HG02970 (cell line): ENCODE measurements around the gene HSD17B8.

Source experiments
- ATAC-seq: cut with Tn5 transposase; IDR thresholded peaks from one replicate; pipeline ENCODE4 v1.9.1; 2021; ENCODE audit warnings: mild to moderate bottlenecking, moderate library complexity, moderate number of reproducible peaks; ENCODE audit not compliant: unreplicated experiment, low FRiP score

HSD17B8 gene

DNA sequence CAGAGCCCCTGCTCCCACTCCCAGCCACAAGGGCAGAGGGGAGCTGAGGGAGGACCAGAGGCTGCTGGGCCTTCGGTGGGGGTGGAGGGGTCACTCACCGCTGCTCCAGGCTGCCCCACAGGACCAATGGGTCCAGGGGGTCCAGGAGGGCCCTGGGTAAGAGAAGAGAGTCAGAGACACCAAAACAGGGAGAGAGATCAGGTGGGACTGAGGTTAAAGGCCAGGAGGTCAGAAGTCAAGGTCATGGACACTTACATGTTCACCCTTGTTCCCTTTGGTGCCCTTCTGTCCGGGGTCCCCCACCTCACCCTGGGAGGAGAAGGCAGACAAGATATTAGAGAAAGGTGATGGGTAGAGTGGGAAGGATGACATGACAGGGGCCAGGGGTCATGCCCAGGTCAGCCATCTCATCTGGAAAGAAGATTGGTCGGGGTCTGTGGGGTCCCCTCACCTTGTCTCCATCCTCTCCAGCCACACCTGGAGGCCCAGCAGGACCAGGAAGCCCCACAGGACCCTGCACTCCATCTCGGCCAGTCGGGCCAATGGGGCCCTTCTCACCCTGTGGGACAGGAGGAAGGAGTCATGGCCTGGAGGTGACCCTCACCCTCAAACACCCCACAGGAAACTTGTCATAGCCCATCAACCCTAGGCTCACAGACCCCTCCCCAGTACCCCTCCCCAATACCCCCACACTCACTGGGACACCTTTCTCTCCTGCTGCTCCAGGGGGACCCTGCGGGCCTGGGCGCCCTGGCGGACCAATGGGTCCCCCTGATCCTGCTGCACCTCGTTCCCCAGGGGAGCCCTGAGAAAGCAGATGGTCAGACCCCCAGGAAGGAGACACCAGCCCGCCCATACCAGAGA lies 33.2 kb upstream of the HSD17B8 start:
- ATAC-seq = no peak

GRCh38 chr6:33171880-33172687 lies 32.4 kb upstream of the HSD17B8 start:
- no peak for ATAC-seq

DNA sequence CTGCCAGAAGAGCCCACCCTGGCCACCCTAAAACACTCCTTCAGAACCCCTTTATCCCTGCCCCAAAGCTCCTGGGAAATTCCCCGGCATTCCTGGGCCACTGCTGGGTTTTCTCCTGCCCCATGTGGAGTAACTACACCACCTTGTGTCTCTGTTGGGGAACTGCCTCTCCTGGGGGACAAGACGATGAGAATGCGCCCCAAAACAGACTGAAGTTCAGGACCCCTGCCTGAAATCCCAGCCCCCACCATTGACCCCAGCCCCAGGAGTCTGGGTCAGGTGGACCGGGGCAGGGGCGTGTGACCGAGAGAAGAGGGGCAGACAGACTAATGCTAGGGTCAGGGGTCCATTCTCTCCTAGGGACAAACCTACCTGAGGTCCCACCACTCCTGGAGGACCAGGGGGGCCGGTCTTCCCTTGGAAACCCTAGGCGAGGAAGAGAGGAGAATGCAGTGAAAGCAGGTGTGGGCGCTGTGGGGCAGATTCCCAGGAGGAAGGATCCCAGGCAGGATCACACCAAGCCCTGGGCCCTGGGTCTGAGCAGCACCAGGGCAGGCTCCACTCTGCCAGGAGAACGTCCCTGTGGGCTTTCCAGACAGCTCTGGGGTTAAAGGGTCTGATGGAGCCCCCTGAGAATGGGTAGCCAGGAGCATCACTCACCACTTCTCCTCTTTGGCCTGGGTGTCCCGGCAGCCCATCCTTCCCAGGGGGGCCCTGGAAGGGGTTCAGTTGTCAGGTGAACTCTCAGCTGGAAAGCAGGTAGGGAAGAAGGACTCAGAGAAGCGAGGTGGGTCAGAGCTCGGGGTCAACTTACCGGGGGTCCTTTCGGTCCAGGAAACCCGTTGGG lies 31.5 kb upstream of the HSD17B8 start:
- no peak for ATAC-seq

GRCh38 chr6:33173535-33174180 lies 30.8 kb upstream of the HSD17B8 start:
- ATAC-seq = no peak

DNA sequence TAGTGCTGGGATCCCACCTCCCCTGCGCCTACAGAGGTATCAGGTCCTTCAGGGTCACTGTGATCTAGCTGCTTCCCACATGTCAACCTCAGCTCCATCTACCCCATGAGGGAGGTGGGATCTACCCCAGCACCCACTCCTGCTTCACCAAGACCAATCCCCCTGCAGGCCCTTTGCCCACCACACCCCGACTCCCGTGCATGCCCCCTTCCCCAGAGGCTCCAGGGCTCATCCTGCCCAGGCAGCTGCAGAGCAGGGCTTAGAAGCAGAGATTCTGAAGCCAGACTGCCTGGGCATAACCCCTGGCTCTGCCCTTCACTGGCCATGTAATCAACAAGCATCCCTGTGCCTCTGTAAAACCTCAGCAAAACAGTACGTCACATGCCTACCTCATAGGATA lies 29.7 kb upstream of the HSD17B8 start:
- no peak for ATAC-seq

- no peak for ATAC-seq
Measured at GRCh38 chr6:33175436-33176069, 28.9 kb upstream of the HSD17B8 start.

DNA sequence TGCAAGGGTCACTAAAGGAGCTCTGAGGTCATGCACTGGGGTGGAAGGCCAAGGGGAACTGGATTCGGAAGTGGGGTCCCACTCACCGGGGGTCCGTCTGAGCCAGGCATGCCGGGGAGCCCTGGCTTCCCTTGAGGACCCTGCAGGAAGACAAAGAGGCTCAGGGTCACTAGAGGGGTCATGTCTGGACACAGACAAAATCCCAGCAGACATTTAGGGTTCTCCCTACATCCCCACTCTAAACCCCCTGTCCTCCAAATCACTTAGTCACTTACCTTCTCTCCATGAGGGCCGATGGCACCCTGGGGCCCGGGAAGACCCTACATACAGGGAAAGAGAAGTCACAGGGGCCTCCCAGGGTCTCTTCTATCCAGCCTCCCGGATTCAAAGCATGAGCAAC lies 27.5 kb upstream of the HSD17B8 start:
- no peak for ATAC-seq

DNA sequence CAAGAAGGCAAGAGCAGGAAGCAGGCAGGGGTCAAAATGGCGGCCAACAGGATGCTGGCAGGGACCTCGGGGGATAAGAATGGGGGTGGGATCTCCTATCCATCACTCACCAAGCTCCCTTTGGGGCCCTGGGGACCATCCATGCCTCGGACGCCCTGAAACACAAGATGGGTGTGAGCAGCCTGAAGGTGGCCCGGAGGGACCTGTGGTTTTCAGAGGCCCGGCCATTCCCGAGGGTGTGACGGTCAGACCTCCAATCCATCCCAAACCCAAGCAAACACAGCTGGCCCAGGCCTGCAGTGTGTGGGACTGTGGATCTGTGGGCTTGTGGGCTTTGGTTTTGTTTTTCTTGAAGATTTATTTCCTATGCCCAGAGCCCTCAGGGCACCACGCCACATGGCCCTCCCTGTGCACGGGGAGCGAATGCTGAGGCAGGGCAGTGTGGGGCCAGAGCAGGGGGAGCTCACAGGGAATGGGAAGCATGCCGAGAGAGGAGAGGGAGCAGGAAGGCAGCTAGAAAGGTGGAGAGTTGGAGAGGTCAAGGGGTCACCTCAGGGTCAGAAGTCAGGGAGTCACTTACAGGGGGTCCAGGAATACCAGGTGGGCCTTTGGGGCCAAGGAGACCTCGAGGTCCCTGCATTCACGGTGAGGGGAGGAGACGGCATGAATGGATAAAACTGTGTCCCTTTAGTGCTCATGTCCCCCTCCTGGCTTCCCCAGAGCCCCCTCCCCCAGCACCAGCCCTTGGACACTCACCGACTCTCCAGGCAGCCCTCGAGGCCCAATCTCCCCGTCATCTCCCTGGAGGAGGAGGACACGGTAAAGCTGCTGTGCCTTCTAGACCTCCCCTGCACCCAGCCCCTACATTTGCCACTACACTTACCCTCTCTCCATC lies 26.7 kb upstream of the HSD17B8 start:
- ATAC-seq = no peak

GRCh38 chr6:33178755-33179475 lies 25.5 kb upstream of the HSD17B8 start:
- ATAC-seq = no peak

DNA sequence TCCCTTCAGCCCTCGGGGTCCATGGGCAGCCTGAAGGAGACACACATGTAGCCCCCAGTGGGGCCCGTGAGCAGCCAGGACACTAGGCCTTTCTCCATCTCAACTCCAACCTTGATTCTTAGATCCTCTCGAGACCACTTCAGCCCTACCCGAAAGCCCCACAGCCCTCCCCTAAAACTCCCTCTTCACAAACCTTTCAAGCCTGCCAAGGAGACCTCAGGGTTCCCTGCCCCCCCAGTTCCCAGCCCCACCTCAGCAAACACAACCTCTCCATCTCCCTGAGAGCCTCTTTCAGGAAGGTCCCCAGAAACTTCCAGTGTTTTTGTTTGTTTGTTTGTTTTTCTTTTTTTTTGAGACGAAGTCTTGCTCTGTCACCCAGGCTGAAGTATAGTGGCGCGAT lies 23.3 kb upstream of the HSD17B8 start:
- ATAC-seq = no peak

GRCh38 chr6:33183071-33183683 lies 21.3 kb upstream of the HSD17B8 start:
- no peak for ATAC-seq

DNA sequence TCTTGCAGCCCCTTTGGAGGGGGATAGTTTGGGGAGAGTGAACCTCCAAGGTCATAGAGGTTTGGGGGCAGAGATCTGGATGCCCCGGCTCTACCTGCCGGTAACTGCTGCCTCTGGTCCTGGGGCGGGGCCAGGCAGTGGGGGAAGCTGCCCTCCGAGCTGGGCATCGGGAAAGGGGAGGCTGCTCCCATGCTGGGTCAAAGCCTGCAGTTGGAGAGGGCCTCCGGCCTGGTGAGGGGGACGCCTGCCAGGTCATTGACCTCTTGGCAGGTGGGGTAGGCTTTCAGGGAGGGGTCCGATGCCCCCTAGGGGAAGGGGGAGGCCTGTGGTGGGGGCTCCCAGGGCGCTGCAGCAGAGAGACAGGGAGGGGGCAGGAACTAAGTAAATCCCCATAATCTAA lies 19.3 kb upstream of the HSD17B8 start:
- ATAC-seq = no peak

DNA sequence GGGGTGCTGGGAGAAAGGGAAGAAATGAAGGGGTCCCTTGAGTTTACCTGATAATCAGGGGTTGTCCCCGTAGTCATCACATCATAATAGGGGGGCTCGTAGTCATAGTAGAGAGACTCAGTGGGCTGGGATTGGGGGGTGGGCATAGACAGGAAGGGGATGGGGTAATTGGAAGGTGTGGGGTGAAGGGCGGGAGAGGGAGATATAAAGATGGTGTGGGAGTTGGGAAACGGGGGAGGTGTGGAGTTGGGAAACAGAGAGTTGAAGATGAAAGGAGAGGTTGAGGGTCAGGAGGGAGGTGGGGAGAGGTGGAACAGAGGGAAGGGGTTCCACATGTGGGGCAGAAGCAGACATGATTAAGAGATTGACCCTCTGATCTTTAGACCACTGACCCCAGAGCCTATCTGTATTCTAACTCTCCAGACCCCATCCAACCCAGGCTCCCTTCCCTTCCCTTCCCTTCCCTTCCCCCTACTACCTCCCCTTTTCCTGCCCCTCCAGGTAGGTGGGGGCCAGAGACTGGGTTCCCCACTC lies 18.7 kb upstream of the HSD17B8 start:
- no peak for ATAC-seq

GRCh38 chr6:33187809-33188208 lies 16.6 kb upstream of the HSD17B8 start:
- ATAC-seq = no peak

DNA sequence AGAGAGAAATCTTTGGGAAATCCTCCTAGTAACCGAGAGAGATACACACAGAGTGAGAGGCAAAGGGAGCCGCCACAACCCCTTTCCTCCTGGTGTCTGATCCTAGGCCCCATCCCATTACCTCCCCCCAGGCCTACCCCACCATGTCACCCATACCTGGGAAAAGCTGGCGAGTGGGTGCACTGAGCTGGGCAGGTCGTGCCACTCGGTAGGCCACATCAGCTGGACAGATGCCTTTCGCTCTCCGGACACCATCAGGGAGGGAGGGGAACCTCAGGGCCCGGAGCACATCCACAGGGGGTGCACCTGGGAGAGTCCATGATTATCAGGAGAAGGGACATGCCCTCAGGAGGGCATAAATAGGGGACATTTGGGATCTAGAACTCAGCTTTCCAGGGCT lies 15.3 kb upstream of the HSD17B8 start:
- no peak for ATAC-seq

DNA sequence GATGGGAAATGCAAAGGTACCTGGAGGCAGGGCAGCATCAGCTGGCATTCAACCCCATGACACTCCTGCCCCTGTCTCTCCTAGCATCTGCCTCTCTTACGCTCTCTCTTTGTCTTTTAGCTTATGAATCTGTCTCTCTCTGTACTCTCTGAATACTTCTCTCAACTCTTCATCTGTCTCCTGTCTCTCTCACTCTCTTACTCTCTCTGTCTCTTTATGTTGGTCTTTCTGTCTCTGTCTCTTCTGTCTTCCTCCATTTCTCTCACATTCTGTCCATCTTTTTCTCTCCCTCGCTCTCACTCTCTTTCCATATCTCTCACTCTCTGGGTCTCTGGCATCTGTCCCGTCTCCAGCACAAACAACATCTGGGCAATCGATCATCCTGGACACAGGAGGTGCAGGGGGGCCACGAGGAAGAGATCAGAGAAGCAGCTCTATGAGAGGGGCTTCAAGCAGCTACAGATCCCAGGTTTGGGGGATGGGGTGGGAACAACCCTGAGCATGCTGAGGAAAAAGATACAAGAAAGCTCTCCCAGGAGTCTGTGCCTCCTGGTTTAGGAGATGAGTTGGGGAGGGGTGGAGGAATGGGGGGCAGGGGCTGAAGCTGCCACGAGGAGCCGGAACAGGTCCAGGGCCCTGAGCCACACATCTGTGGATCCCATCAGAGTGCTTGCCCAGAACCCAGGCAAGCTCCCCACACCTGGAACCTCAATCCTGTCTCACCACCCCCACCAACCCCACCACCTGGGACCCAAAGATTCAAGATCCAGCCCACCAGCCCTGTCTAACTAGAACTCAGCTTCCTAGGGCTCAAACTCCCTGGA lies 14.6 kb upstream of the HSD17B8 start:
- ATAC-seq = no peak
